H1 (cell line): ENCODE results near the gene F11. TPM values are rescaled to one million over a fixed set of nuclear protein-coding genes. Genes with fewer than 3 reads are reported as not detected.
A peak's percentile ranks its signal among the peaks of the same experiment; 100 is the strongest.

Experiments used
- CTCF ChIA-PET: fragments of 300-600 bp; sonication (Branson Sonifier 250); formaldehyde crosslinking; loops from one replicate; lab custom pipeline; 2021; ENCODE audit not compliant: partially characterized antibody; lab: Charles Lee
- POLR2A ChIA-PET: fragments of 300-600 bp; sonication (Branson Sonifier 250); formaldehyde crosslinking; loops from one replicate; lab custom pipeline; 2021; ENCODE audit warnings: inconsistent platforms; ENCODE audit not compliant: partially characterized antibody; lab: Charles Lee
- DNase-seq, 2 experiments: peaks; one replicate each; pipeline versions ENCODE4 v3.0.0 to v3.0.0-alpha.2; 2010 to 2022; ENCODE audit warnings: low spot score in 2 of 2, low read depth in 1 of 2, mixed read lengths in 1 of 2
- FAIRE-seq: peaks from 2 replicates; lab custom pipeline; 2011; peaks lifted over from hg19 to GRCh38; lab: Jason Lieb, UNC
- H2AFZ ChIP-seq: 2 replicates; pipeline ENCODE4 v1.8.1; 2012; ENCODE audit warnings: low read length, inconsistent platforms
- H2AK5ac ChIP-seq: 2 replicates; pipeline ENCODE4 v1.6.1; 2013; ENCODE audit warnings: low read depth, low read length
- H2BK120ac ChIP-seq: replicated peaks from 2 replicates; pipeline ENCODE3; 2013; ENCODE audit warnings: low read depth, low read length, inconsistent platforms
- H2BK12ac ChIP-seq: 2 replicates; pipeline ENCODE4 v1.6.1; 2013; ENCODE audit warnings: low read depth, low read length
- H2BK15ac ChIP-seq: 2 replicates; pipeline ENCODE4 v1.6.1; 2013; ENCODE audit warnings: low read length
- H2BK20ac ChIP-seq: 2 replicates; pipeline ENCODE4 v1.6.1; 2013; ENCODE audit warnings: low read length
- H2BK5ac ChIP-seq: 2 replicates; pipeline ENCODE4 v1.6.1; 2013; ENCODE audit warnings: low read depth, low read length
- H3K14ac ChIP-seq: 2 replicates; pipeline ENCODE4 v1.6.1; 2013; ENCODE audit warnings: inconsistent platforms; ENCODE audit not compliant: insufficient read length
- H3K18ac ChIP-seq: 2 replicates; pipeline ENCODE4 v1.6.1; 2013; ENCODE audit warnings: low read length; ENCODE audit errors: extremely low read depth
- H3K23ac ChIP-seq: 2 replicates; pipeline ENCODE4 v1.6.1; 2013; ENCODE audit warnings: inconsistent platforms; ENCODE audit not compliant: insufficient read length
- H3K23me2 ChIP-seq: 2 replicates; pipeline ENCODE4 v1.6.1; 2013; ENCODE audit warnings: low read depth, low read length
- H3K27ac ChIP-seq: 2 replicates; pipeline ENCODE4 v1.6.1; 2011; ENCODE audit warnings: low read depth, low read length, inconsistent platforms
- H3K27me3 ChIP-seq, 4 experiments: replicated peaks in 1 of 4; 1 replicate in 1 of 4; 2 replicates in 3 of 4; pipeline versions ENCODE4 v1.6.1 to v1.8.1; 2011 to 2013; ENCODE audit warnings: low read length in 3 of 4, mild to moderate bottlenecking in 3 of 4, inconsistent platforms in 2 of 4, mixed read lengths in 2 of 4, moderate library complexity in 1 of 4; ENCODE audit not compliant: control insufficient read depth in 3 of 4, insufficient read depth in 3 of 4; ENCODE audit errors: extremely low read depth in 1 of 4
- H3K36me3 ChIP-seq, 4 experiments: 2 replicates each; pipeline versions ENCODE4 v1.6.1 to v1.8.1; 2011 to 2013; ENCODE audit warnings: mild to moderate bottlenecking in 4 of 4, low read length in 3 of 4, moderate library complexity in 2 of 4, control low read depth in 1 of 4, inconsistent platforms in 1 of 4; ENCODE audit not compliant: insufficient read depth in 4 of 4, control insufficient read depth in 2 of 4
- H3K4ac ChIP-seq: replicated peaks from 2 replicates; pipeline ENCODE3; 2013; ENCODE audit warnings: low read length, low read depth, mixed read lengths, inconsistent platforms; ENCODE audit not compliant: insufficient read length
- H3K4me1 ChIP-seq, 4 experiments: replicated peaks in 1 of 4; 1 replicate in 1 of 4; 2 replicates in 3 of 4; pipeline versions ENCODE4 v1.6.1 to v1.8.1; 2011 to 2013; ENCODE audit warnings: low read length in 3 of 4, inconsistent platforms in 2 of 4, mixed read lengths in 1 of 4; ENCODE audit not compliant: insufficient read depth in 4 of 4, control insufficient read depth in 3 of 4
- H3K4me2 ChIP-seq, 2 experiments: 2 replicates each; pipeline versions ENCODE4 v1.6.1 to v1.8.1; 2011 to 2013; ENCODE audit warnings: low read depth in 2 of 2, low read length in 2 of 2, control low read depth in 1 of 2, inconsistent platforms in 1 of 2, mild to moderate bottlenecking in 1 of 2; ENCODE audit not compliant: insufficient read depth in 1 of 2
- H3K4me3 ChIP-seq, 4 experiments: fragments of 200-600, 300-600 bp in 1 of 4; sonication (generic), shearing (Covaris generic), sonication (Bioruptor Twin) in 1 of 4; 2 replicates each; pipeline versions ENCODE4 v1.5.1 to v1.8.1; 2011 to 2016; ENCODE audit warnings: low read length in 4 of 4, low read depth in 3 of 4, control low read depth in 2 of 4, inconsistent platforms in 2 of 4, mild to moderate bottlenecking in 2 of 4, mixed read lengths in 1 of 4, moderate library complexity in 1 of 4; ENCODE audit not compliant: insufficient read depth in 2 of 4; ENCODE audit errors: extremely low read depth in 1 of 4
- H3K56ac ChIP-seq: replicated peaks from 2 replicates; pipeline ENCODE3; 2013; ENCODE audit warnings: low read depth, mild to moderate bottlenecking, mixed read lengths, low read length, inconsistent platforms; ENCODE audit not compliant: insufficient read length
- H3K79me1 ChIP-seq: 2 replicates; pipeline ENCODE4 v1.6.1; 2013; ENCODE audit warnings: low read depth, low read length, control low read depth
- H3K79me2 ChIP-seq, 2 experiments: 2 replicates each; pipeline versions ENCODE4 v1.6.1 to v1.8.1; 2012 to 2013; ENCODE audit warnings: low read length in 2 of 2, mild to moderate bottlenecking in 2 of 2, inconsistent platforms in 1 of 2; ENCODE audit not compliant: insufficient read depth in 2 of 2, control insufficient read depth in 1 of 2
- H3K9ac ChIP-seq, 4 experiments: replicated peaks in 1 of 4; 1 replicate in 1 of 4; 2 replicates in 3 of 4; pipeline versions ENCODE4 v1.6.1 to v1.8.1; 2011 to 2013; ENCODE audit warnings: low read depth in 3 of 4, low read length in 3 of 4, control low read depth in 2 of 4, mild to moderate bottlenecking in 2 of 4, moderate library complexity in 2 of 4, inconsistent platforms in 1 of 4; ENCODE audit errors: extremely low read depth in 1 of 4
- H3K9me3 ChIP-seq, 2 experiments: 2 replicates each; pipeline versions ENCODE4 v1.6.1 to v1.8.1; 2012 to 2013; ENCODE audit warnings: mild to moderate bottlenecking in 2 of 2, moderate library complexity in 2 of 2, control low read depth in 1 of 2, inconsistent platforms in 1 of 2, low read depth in 1 of 2, low read length in 1 of 2, mixed read lengths in 1 of 2; ENCODE audit not compliant: insufficient read depth in 2 of 2
- H4K20me1 ChIP-seq, 2 experiments: replicated peaks in 1 of 2; 2 replicates each; pipeline versions ENCODE3 to v1.8.1; 2011 to 2013; ENCODE audit warnings: inconsistent platforms in 2 of 2, low read length in 2 of 2, mild to moderate bottlenecking in 1 of 2; ENCODE audit not compliant: insufficient read depth in 2 of 2, control insufficient read depth in 1 of 2
- H4K5ac ChIP-seq: 2 replicates; pipeline ENCODE4 v1.6.1; 2013; ENCODE audit warnings: low read length, low read depth, mixed read lengths, inconsistent platforms; ENCODE audit not compliant: insufficient read length
- H4K8ac ChIP-seq: 2 replicates; pipeline ENCODE4 v1.8.0; 2013; ENCODE audit warnings: mild to moderate bottlenecking, moderate library complexity, low read length, inconsistent platforms; ENCODE audit not compliant: insufficient read depth; ENCODE audit errors: extremely low read depth
- H4K91ac ChIP-seq: replicated peaks from 2 replicates; pipeline ENCODE3; 2013; ENCODE audit warnings: low read length, mixed read lengths, inconsistent platforms; ENCODE audit not compliant: insufficient read length
- BACH1 ChIP-seq: IDR thresholded peaks from 2 replicates; pipeline ENCODE4 v1.6.1; 2012; ENCODE audit warnings: low read length, improper control_type of control experiment
- CHD2 ChIP-seq: IDR thresholded peaks from 2 replicates; pipeline ENCODE4 v1.6.1; 2012; ENCODE audit warnings: low read length, improper control_type of control experiment
- GTF2F1 ChIP-seq: IDR thresholded peaks from 2 replicates; pipeline ENCODE4 v1.6.1; 2012; ENCODE audit warnings: low read depth, low read length, improper control_type of control experiment, borderline replicate concordance
- HDAC2 ChIP-seq, 2 experiments: fragments of 300-600 bp in 1 of 2; sonication (generic) in 1 of 2; IDR thresholded peaks; 2 replicates each; pipeline ENCODE4 v1.6.1; 2011 to 2012; ENCODE audit warnings: low read depth in 2 of 2, low read length in 2 of 2, mild to moderate bottlenecking in 2 of 2, moderate library complexity in 2 of 2, borderline replicate concordance in 1 of 2, inconsistent platforms in 1 of 2
- KDM5A ChIP-seq: fragments of 200-600 bp; IDR thresholded peaks from 2 replicates; pipeline ENCODE4 v1.7.1; 2012; ENCODE audit warnings: mild to moderate bottlenecking, low read length, inconsistent platforms, mixed read lengths
- POU5F1 ChIP-seq: IDR thresholded peaks from 2 replicates; pipeline ENCODE4 v1.6.1; 2011; ENCODE audit warnings: low read depth, mild to moderate bottlenecking, low read length, moderate library complexity
- RNF2 ChIP-seq: fragments of 200-900, 300-1000 bp; sonication (generic); IDR thresholded peaks from 2 replicates; pipeline ENCODE4 v1.7.1; 2016; ENCODE audit warnings: borderline replicate concordance, low read depth, mild to moderate bottlenecking, antibody characterized with exemption, low read length; ENCODE audit not compliant: poor library complexity, severe bottlenecking; ENCODE audit errors: missing control alignments
- SUZ12 ChIP-seq: fragments of 200-600 bp; sonication (generic); IDR thresholded peaks from 2 replicates; pipeline ENCODE4 v1.6.1; 2012; ENCODE audit warnings: mild to moderate bottlenecking, inconsistent platforms, low read length, moderate library complexity, mixed read lengths
- WGBS, 2 experiments: shearing (Covaris generic) in 1 of 2; methylation state at CpG; one replicate each; pipeline versions ENCODE4 v1.1.6 to v1.1.7; 2013 to 2015; ENCODE audit warnings: low lambda C conversion rate in 2 of 2, mixed read lengths in 2 of 2, inconsistent platforms in 1 of 2, low coverage in 1 of 2, missing lambda C conversion rate in 1 of 2; ENCODE audit not compliant: insufficient replicate concordance in 2 of 2, insufficient coverage in 1 of 2, insufficient read length in 1 of 2; ENCODE audit errors: extremely low coverage in 1 of 2, missing lambda C conversion rate in 1 of 2; 5-methylcytosine and 5-hydroxymethylcytosine counted together
- polyA plus RNA-seq, 7 experiments: library from polyadenylated mRNA; depleted of rRNA in 3 of 7; stranded (reverse) in 5 of 7; unstranded in 2 of 7; fragments of >200 nt in 5 of 7; fragments of 200-250 nt in 2 of 7; gene quantifications; 1 replicate in 5 of 7; 2 replicates in 1 of 7; 4 replicates in 1 of 7; pipeline versions ENCODE4 v1.2.1 to v1.2.3, GENCODE V29; 2011 to 2013; ENCODE audit warnings: missing spikeins in 2 of 7, mixed read lengths in 2 of 7
- total RNA-seq: library from RNA; stranded (reverse); fragmentation: NEBNext Ultra II Directional; extraction: Animal tissue kit (Norgen Biotek cat#: 25700); gene quantifications from 2 replicates; pipeline ENCODE4 v1.2.1, GENCODE V29; 2021

The F11 gene
- total and polyA plus RNA-seq, 2 of the 8 experiments (the other 6 are each of a cell fraction or from before 2014, with no cell fraction given), result 0.27 to 0.99 TPM

DNA sequence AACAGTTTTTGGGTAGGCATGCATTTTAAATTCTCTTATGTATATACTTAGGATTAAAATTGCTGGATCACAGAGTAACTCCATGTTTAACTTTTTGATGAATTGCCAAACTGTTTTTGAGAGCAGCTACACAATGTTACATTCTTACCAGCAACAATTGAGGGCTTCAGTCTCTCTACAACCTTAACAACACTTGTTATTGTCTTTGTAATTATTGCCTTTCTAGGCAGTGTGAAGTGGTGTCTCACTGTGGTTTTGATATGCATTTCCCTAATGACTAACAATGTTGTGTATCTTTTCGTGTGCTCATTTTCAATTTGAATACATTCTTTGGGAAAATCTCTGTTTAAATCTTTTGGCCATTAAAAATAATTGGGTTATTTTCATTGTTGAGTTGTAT lies 17.3 kb upstream of the F11 start:
- H3K23ac ChIP-seq, result no peak overlapping the region
- no peak overlapping the region for H3K4ac ChIP-seq
- peaks cover 6% of the 10 kb centered on the region; the same call in 1 of the 2 replicates for H3K23me2 ChIP-seq
- no peak overlapping the region for H3K27ac ChIP-seq
- FAIRE-seq (peak; percentile 87), DNase-seq (no peak)
- H3K9me3 ChIP-seq, result no peaks in the 10 kb centered on the region; a peak in 1 of 4 replicates
- no peak overlapping the region for H4K8ac ChIP-seq
- H3K14ac ChIP-seq, result no peak overlapping the region
- H4K91ac ChIP-seq, result no peak overlapping the region
- no peaks in the 10 kb centered on the region for H3K27me3 ChIP-seq
- no peak overlapping the region for H2BK20ac ChIP-seq
- 0 out of 2 replicates have a peak overlapping the region, but pooled peaks have one; percentile 73 for H2BK5ac ChIP-seq
- peak overlapping the region; percentile 91 for H4K5ac ChIP-seq
- H3K4me2 ChIP-seq, result peak overlapping the region; percentile 65 to 95; a peak in 3 of 4 replicates
- H2AFZ ChIP-seq, result no peak overlapping the region
- no peak overlapping the region for H2BK12ac ChIP-seq
- peaks cover 0 to 3% of the 10 kb centered on the region in 2 experiments for H4K20me1 ChIP-seq
- 5% methylated on average over 1 of the region's 1 CpG; no CpG with 5 or more reads in 1 of the 2 experiments for WGBS, 2 experiments
- peak overlapping the region in 2 of 4 experiments; percentile 0 to 45; a peak in 2 of 8 replicates for H3K4me3 ChIP-seq
- no peak overlapping the region for H2AK5ac ChIP-seq
- H3K4me1 ChIP-seq, result peaks cover 7 to 26% (median 22%) of the 10 kb centered on the region in 4 experiments; a peak in 6 of 7 replicates
- H3K9ac ChIP-seq, result peak overlapping the region in 1 of 4 experiments; percentile 34; a peak in 1 of 7 replicates
- ChIA-PET POLR2A (interaction anchor here (1.5 to 5.8 kb wide), 6 partner anchors 12 to 169 kb away, joined by 3 to 37 read pairs (median 8); partner anchors contain the start of genes CYP4V2 and F11), CTCF (no interaction called here)
- H3K36me3 ChIP-seq, result peaks cover 2 to 30% (median 18%) of the 10 kb centered on the region in 4 experiments; a peak in 5 of 8 replicates
- H2BK15ac ChIP-seq, result no peak overlapping the region
- peaks cover 4 to 37% of the 10 kb centered on the region in 2 experiments; a peak in 3 of 4 replicates for H3K79me2 ChIP-seq
- H3K79me1 ChIP-seq, result no peaks in the 10 kb centered on the region
- no peak overlapping the region for H3K18ac ChIP-seq
- H2BK120ac ChIP-seq, result no peak overlapping the region
- H3K56ac ChIP-seq, result no peak overlapping the region
- TF ChIP-seq BACH1 (no peak), SUZ12 (no peak), HDAC2 (IDR thresholded peaks at IDR 0.05; ENCODE audit: borderline replicate concordance in 1 of 2, low read depth in 2 of 2, low read length in 2 of 2) (peak in 1 of 2 experiments; percentile 43; a peak in 1 of 4 replicates), CHD2 (no peak), POU5F1 (peak; percentile 91), KDM5A (no peak), GTF2F1 (no peak), RNF2 (no peak)
